Measurements from ENCODE around the gene FGD6.

- no peak for TF ChIP-seq CTCF (IDR thresholded peaks at IDR 0.05)
- TF ChIP-seq POLR2AphosphoS5 (IDR thresholded peaks at IDR 0.05), result no peak
Measured at GRCh38 chr12:95203487-95204030, 13.7 kb downstream of the FGD6 start.
